Amniotic epithelial cell (primary cell): Measurements from ENCODE around the gene HNRNPM.

Source experiments
- DNase-seq: peaks from one replicate; pipeline ENCODE4 v3.0.0-alpha.2; 2010; ENCODE audit warnings: low read depth

Gene HNRNPM

GRCh38 chr19:8460516-8461298, 15.9 kb downstream of the HNRNPM start:
- DNase-seq = no peak

DNA sequence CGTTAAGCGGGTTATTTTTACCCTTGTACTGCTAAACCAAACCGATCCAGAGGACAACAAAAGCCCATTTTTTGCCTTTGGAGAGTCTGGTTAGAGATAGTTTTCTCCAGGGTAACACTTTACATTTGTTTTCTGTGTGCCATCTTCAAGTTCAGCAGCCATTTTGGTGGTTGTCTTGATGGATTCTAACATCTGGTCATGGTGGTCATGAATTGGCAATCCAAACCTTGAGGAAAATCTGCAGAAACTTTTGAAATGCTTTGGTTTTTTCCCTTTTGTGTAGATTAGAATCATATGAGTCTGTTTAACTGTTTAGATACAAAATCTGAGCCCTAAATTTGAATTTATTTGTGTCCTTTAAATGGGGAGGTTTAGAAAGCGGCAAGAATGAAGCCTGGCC, 16.6 kb downstream of the HNRNPM start:
- no peak for DNase-seq

GRCh38 chr19:8461891-8462290, 17.1 kb downstream of the HNRNPM start:
- DNase-seq = no peak

GRCh38 chr19:8462571-8462970, 17.8 kb downstream of the HNRNPM start:
- no peak for DNase-seq

DNA sequence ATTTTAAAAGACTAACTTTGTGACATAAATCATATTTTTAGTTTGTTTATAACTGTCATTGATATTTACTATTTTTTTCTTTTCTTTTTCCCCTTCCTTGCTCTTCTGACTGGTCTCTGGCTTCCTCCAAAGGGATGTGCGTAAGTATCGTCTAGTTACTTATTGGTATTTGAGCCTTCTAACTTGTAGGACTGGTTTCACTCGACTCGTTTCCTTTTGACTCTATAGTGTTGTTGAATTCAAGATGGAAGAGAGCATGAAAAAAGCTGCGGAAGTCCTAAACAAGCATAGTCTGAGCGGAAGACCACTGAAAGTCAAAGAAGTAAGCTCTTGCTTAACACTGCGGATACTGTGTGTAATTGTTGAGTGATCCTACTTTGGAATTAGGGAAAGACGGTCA, 18.6 kb downstream of the HNRNPM start:
- DNase-seq = no peak

GRCh38 chr19:8466018-8466417, 21.2 kb downstream of the HNRNPM start:
- DNase-seq = peak; percentile 91

- no peak for DNase-seq
These were observed 23.3 kb downstream of the HNRNPM start for GRCh38 chr19:8468124-8468523.

- DNase-seq = no peak
These were observed 24.1 kb downstream of the HNRNPM start for GRCh38 chr19:8468761-8469373.

GRCh38 chr19:8469613-8470368, 25.0 kb downstream of the HNRNPM start:
- no peak for DNase-seq

GRCh38 chr19:8473648-8474476, 29.1 kb downstream of the HNRNPM start:
- no peak for DNase-seq

- DNase-seq = no peak
These were observed 30.2 kb downstream of the HNRNPM start for GRCh38 chr19:8475005-8475404.

- no peak for DNase-seq
These were observed 31.7 kb downstream of the HNRNPM start for GRCh38 chr19:8476524-8476923.

DNA sequence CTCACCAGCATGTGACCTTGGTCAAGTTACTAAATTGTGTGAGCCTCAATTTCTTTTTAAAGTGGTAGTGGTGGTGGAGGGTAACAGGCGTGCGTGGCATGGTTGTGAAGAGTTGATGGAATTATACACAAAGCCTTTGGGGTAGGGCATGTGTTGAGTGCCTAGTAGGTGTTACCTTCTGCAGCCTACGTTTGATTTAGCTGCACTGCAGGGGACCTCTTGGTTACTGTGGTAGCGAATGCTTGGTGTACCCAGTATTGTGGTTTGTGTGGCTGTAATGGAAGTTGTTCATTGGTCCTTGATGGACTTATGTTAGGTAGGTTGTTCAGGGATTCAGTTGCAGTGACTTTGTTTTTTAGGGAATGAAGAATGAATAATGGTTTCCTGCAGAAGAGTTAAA, 33.1 kb downstream of the HNRNPM start:
- no peak for DNase-seq

- DNase-seq = no peak
These were observed 33.8 kb downstream of the HNRNPM start for GRCh38 chr19:8478598-8478997.

GRCh38 chr19:8481201-8481600, 36.4 kb downstream of the HNRNPM start:
- peak; percentile 36 for DNase-seq

GRCh38 chr19:8481616-8482015, 36.8 kb downstream of the HNRNPM start:
- no peak for DNase-seq

GRCh38 chr19:8482696-8483095, 37.9 kb downstream of the HNRNPM start:
- no peak for DNase-seq

DNA sequence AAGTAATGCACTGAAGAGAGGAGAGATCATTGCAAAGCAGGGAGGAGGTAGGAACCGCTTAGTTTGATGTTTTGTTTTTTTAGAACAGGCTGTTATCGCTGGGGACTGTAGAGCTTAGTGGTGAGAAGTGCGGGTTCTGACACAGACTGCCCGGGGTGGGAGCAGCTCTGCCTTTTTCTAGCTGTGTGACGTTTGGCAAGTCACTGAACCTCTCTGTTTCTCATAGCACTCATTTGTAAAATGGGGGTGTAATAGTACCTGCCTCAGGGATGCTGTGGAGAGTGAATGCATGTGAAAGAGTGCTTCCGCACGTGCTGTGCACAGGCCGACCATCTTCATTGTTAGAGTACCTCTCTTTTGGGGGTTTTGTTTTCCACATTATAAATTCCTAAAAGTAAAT, 38.4 kb downstream of the HNRNPM start:
- no peak for DNase-seq

DNA sequence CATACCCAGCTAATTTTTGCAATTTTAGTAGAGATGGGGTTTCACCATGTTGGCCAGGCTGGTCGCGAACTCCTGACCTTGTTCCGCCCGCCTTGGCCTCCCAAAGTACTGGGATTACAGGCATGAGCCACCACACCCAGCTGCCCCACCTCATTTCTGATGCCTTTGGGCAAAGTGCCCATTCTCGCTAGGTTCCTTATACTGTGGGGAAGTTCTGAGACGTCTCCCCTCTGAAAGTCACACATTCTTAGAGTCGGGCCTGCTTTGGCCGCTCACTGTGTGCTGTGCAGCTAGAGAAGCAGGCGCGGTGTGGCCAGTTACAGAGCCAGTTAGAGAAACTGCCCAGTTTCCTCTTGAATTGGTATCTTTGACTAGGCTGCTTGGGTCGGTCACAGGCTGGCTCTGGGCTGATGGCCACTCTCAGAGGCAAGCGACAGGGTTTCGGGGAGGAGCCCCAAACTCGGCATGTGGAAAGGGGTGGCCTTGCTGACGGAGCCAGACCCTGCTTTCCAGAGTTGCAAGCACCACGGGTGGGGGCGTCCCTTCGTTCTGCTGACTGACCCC, 39.6 kb downstream of the HNRNPM start:
- DNase-seq = no peak

- no peak for DNase-seq
These were observed 41.0 kb downstream of the HNRNPM start for GRCh38 chr19:8485561-8486371.

GRCh38 chr19:8486661-8487136, 41.9 kb downstream of the HNRNPM start:
- DNase-seq = no peak
